Measurements from ENCODE around the gene GNG7.
"Not testable (repeated sequence)": the region's sequence is repeated elsewhere in the genome, so short reads cannot be mapped to it uniquely, and the experiment has no call there.

The GNG7 gene

GRCh38 chr19:2611483-2612464, 90.7 kb downstream of the GNG7 start:
- peaks cover 4% of the 10 kb centered on the region for H3K4me1 ChIP-seq
- no peaks in the 10 kb centered on the region for H3K9me3 ChIP-seq (ENCODE audit: control insufficient read depth, low read length)
- no peaks in the 10 kb centered on the region for H3K36me3 ChIP-seq (ENCODE audit: control insufficient read depth, insufficient read depth, low read length)
- H3K27me3 ChIP-seq (ENCODE audit: control insufficient read depth, insufficient read depth, low read length), result no peaks in the 10 kb centered on the region
- no peak overlapping the region for H3K27ac ChIP-seq
- no peak overlapping the region for H3K4me3 ChIP-seq (ENCODE audit: low read depth, low read length)
- no peak overlapping the region for H3K9ac ChIP-seq
- peak; percentile 19 for TF ChIP-seq CTCF (IDR thresholded peaks at IDR 0.05)
- no peaks in the 10 kb centered on the region for H3K79me2 ChIP-seq
- no peak overlapping the region for H3K4me2 ChIP-seq (ENCODE audit: low read length)
- peak overlapping the region; percentile 96 for H2AFZ ChIP-seq

DNA sequence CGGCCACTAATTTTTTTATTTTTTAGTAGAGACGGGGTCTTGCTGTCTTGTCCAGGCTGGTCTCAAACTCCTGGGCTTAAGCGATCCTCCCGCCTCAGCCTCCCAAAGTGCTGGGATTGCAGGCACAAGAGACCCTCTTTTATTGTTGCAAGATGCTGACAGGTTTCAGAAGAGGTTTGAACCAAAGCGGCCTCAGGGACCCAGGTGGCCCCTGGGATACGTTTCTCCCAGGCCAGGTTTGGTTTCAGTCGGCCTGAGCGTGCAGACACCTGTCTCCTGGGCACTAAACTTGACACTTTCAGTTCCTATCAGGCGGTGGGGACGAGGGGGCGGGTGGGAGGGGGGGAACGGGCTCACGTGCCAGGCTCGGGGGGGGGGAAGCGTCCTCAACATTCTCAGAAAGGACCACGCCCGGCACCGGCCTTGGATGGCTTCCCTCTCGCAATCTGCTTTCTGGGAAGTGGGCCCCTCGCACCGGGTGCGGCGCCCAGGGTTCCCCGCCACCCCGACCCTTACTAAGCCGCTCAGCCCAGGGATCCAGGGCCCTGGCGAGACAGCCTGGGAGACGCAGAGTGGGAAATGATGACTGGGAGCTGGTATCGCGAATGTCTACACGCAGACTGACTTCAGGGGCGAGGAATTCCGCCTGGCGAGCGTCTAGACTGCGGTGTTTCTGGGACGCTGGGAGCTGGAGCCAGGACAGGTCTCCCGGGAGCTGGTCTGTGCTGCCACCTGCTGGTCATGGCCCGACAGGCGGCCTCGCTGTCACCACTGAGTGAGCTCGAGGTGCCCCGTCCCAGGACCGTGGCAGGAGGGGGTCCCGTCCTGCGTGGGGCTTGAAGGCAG, 91.6 kb downstream of the GNG7 start:
- no peak overlapping the region for H3K9ac ChIP-seq

DNA sequence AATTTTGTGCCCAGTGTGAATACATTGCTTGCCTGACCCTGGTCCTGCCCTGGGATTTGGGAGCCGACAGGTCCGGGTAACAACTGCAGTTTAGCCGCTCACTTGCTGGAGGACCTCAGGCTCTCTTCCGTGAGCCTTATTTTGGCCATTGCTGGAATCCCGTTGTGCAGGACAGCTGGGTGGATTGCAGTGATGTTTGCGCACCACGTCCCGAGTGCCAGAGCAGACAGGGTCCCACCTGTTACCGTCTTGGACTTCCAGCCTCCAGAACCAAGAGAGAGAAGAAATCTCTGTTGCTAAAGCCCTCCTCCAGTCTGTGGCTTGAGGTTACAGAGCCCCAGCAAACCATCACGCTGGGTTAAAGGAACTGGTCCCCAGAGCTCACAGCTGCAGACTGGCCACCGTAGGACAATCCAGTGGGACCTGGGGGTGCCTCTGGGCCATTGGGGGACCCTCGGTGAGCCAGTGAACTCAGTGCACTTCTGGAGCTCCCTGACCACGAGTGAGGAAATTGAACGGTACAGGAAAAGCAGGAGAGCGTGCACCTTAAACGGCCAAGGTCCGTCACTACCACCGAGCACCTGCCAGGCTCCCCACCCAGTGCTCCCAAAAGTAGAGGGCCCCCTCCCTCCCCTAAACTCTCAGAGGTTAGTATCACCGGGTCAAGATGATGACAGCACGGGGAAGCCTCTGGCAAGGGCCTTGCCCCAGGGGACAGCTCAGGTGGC, 92.9 kb downstream of the GNG7 start:
- Histone ChIP-seq H3K9me3 (ENCODE audit: control insufficient read depth, low read length) (no peaks in the 10 kb centered on the region), H3K27me3 (ENCODE audit: control insufficient read depth, insufficient read depth, low read length) (no peaks in the 10 kb centered on the region), H3K9ac (no peak overlapping the region), H3K27ac (no peak overlapping the region), H3K4me2 (ENCODE audit: low read length) (no peak overlapping the region), H2AFZ (no peak overlapping the region), H3K79me2 (no peaks in the 10 kb centered on the region), H3K36me3 (ENCODE audit: control insufficient read depth, insufficient read depth, low read length) (no peaks in the 10 kb centered on the region), H3K4me1 (peaks cover 4% of the 10 kb centered on the region), H3K4me3 (ENCODE audit: low read depth, low read length) (no peak overlapping the region)
- no peak for TF ChIP-seq CTCF (IDR thresholded peaks at IDR 0.05)

More for the DNA sequence above, 91.6 kb downstream of the GNG7 start:
- Histone ChIP-seq H2AFZ (peak overlapping the region; percentile 96), H3K4me2 (ENCODE audit: low read length) (peak overlapping the region; percentile 89), H3K27ac (peak overlapping the region; percentile 77), H3K27me3 (ENCODE audit: control insufficient read depth, insufficient read depth, low read length) (no peaks in the 10 kb centered on the region), H3K79me2 (no peaks in the 10 kb centered on the region), H3K36me3 (ENCODE audit: control insufficient read depth, insufficient read depth, low read length) (no peaks in the 10 kb centered on the region), H3K4me3 (ENCODE audit: low read depth, low read length) (peak overlapping the region; percentile 37), H3K4me1 (peaks cover 4% of the 10 kb centered on the region), H3K9me3 (ENCODE audit: control insufficient read depth, low read length) (no peaks in the 10 kb centered on the region)
- TF ChIP-seq CTCF (IDR thresholded peaks at IDR 0.05), result peak; percentile 99

DNA sequence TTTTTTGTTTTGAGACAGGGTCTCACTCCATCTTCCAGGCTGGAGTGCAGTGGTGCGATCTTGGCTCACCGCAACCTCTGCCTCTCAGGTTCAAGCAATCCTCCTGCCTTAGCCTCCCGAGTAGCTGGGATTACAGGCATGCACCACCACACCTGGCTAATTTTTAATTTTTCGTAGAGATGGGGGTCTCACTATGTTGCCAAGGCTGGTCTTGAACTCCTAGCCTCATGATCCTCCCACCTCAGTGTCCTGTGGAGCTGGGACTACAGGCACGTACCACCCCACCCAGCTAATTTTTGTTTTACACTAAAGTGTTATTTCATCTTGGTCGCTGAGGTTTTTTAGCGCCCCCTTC, 93.5 kb downstream of the GNG7 start:
- H3K79me2 ChIP-seq; H3K9ac ChIP-seq; H2AFZ ChIP-seq; H3K4me1 ChIP-seq; H3K27ac ChIP-seq; H3K36me3 ChIP-seq (ENCODE audit: control insufficient read depth, insufficient read depth, low read length); H3K4me2 ChIP-seq (ENCODE audit: low read length); H3K27me3 ChIP-seq (ENCODE audit: control insufficient read depth, insufficient read depth, low read length); H3K4me3 ChIP-seq (ENCODE audit: low read depth, low read length); H3K9me3 ChIP-seq (ENCODE audit: control insufficient read depth, low read length): not testable (repeated sequence)

DNA sequence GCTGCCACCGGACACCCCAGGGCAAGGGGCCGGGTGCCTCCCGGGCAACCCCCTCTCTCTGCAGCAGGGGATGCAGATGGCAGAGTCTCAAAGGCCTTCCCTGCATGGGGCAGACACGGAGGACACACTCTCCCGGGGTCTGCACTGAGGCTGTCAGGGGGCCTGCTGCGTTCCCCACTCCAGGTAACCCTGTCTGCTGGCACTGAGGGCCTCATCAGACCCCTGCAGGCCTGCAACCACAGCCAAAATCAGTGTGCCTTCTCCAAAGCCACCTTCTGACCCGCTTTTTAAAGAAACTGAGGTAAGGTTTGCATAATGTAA, 93.9 kb downstream of the GNG7 start:
- no peak for TF ChIP-seq CTCF (IDR thresholded peaks at IDR 0.05)
- Histone ChIP-seq H3K27me3 (ENCODE audit: control insufficient read depth, insufficient read depth, low read length) (no peaks in the 10 kb centered on the region), H3K27ac (no peak overlapping the region), H3K4me3 (ENCODE audit: low read depth, low read length) (no peak overlapping the region), H3K9ac (no peak overlapping the region), H3K36me3 (ENCODE audit: control insufficient read depth, insufficient read depth, low read length) (no peaks in the 10 kb centered on the region), H2AFZ (no peak overlapping the region), H3K9me3 (ENCODE audit: control insufficient read depth, low read length) (no peaks in the 10 kb centered on the region), H3K4me2 (ENCODE audit: low read length) (no peak overlapping the region), H3K4me1 (peaks cover 4% of the 10 kb centered on the region), H3K79me2 (no peaks in the 10 kb centered on the region)

Data from parathyroid adenoma (tissue), 2 donors.